Measurements from ENCODE around the gene MEGF6.
A peak's percentile ranks its signal among the peaks of the same experiment; 100 is the strongest.

Gene MEGF6

DNA sequence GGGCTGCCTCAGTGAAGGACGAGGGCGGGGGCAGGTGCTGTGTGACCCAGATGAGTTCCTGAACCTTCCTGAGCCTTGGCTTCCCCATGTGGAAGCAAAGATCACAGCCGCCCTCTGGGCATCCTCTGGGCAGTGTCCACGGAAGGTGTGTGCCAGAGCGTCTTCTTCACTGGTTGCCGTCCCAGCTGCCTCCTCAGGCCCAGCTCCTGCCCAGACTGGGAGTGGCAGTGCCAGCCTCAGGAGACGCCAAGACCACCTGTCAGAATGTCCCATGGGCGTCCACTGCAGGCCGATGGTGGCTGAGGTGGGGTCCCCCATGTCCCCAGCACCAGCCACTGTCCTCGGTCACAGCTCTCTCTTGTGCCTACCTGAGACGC, 146.7 kb downstream of the MEGF6 start:
- DNase-seq, result no peak

DNA sequence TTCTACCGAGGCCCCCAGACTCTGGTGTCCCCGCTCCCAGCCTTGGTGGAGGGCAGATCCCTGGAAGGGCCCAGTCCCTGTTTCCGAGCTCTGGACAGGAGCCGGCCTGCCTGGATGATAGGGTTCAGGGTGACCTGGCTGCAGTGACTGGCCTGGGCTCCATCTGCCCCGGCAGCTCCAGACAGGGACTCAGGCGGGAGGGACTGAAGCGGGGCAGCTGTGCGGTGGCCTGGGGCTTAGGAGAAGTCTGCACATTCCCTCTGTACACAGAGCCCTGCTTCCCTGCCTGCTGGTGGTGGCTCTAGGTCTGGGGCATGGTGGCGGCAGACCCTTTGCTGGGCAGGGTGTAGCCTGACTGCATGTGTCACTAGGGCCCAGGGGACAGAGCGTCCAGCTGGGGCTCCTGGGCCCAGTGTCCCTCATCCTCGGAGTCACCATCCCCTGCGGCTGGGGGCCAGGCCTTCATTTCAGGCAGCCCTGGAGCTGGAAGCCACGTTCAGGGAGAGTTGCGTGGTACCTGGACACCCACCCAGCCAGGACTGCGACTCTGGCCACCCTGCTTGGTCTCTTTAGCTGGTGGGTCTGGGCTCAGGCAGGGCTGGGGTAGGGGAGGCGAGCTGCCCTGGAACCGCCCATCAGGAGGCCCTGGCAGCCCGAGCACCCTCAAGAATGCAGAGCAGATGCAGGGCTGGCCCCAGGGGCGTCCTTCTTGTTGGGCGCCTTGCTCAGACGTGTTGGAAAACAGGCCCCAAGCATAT, 147.2 kb downstream of the MEGF6 start:
- DNase-seq, result no peak

DNA sequence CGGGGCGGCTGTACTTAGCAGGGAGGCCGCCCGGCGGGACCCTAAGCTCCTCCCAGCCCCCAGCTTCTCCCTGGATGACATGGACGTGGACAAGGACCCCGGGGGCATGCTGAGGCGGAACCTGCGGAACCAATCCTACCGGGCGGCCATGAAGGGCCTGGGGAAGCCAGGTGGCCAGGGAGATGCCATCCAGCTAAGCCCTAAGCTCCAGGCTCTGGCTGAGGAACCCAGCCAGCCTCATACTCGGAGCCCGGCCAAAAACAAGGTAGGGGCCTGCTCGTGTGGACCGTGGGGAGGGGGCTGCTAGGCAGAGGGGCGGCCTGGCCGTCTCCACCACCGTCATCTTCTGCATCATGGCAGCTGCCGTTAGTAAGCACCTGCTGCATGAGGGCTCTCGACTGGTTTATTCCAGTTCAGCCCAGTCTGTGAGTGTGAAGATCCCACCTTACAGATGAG, 147.9 kb downstream of the MEGF6 start:
- no peak for DNase-seq

DNA sequence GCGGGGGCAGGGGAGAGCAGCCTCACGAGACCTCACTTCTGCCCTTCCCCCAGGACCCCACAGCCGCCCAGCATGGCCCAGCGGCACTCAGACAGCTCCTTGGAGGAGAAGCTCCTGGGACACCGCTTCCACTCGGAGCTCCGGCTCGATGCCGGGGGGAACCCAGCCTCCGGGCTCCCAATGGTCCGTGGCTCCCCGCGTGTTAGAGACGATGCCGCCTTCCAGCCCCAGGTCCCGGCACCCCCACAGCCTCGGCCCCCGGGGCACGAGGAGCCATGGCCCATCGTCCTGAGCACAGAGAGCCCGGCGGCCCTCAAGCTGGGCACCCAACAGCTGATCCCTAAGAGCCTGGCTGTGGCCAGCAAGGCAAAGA, 148.3 kb downstream of the MEGF6 start:
- DNase-seq, result no peak

DNA sequence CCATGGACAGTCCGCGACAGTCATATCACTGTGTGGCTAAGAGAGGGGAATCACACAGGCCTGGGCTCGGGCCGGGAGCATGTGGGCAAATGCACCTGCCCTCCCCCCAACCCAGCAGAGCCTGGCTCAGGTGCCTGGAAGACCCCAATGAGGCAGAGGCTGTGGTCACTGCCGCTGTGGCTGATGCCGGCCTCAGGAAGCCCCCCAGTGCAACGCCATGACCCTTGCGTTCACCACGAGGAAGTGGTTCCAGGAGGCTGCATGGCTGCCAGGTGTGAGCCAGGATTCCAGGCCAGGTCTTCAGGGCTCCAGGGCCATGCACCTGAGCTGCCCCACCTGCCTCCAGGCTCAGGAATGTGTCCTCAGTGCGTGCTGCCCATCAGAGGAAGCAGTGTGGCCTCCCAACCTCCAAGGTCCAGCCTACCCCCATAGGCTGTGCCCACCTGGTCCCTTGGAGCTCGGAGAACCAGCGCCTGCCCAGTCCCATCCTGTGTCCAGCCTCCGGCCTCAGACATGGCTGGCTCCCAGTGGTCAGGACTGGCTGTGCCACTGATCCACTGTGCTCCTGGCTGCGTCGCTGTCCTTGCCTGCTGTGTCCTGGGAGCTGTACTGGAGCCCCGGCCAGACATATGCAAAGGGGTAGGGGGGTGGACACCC, 148.8 kb downstream of the MEGF6 start:
- no peak for DNase-seq

DNA sequence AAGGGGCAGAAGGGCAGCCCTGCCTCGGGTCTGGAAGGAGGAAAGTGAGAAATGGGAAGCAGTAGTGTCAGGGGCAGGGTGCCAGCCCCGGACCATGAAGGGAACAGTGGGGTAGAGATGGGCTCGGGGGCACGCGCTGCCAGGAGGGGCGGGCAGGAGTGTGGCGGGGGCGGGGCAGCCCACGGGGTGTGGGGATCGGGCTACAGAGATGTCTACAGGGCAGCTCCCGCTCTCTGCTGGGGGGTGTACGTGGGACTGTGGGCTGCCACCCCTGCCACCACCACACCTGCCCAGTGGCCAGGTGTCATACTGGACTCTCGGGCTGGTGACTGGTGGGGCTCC, 149.4 kb downstream of the MEGF6 start:
- DNase-seq, result no peak

DNA sequence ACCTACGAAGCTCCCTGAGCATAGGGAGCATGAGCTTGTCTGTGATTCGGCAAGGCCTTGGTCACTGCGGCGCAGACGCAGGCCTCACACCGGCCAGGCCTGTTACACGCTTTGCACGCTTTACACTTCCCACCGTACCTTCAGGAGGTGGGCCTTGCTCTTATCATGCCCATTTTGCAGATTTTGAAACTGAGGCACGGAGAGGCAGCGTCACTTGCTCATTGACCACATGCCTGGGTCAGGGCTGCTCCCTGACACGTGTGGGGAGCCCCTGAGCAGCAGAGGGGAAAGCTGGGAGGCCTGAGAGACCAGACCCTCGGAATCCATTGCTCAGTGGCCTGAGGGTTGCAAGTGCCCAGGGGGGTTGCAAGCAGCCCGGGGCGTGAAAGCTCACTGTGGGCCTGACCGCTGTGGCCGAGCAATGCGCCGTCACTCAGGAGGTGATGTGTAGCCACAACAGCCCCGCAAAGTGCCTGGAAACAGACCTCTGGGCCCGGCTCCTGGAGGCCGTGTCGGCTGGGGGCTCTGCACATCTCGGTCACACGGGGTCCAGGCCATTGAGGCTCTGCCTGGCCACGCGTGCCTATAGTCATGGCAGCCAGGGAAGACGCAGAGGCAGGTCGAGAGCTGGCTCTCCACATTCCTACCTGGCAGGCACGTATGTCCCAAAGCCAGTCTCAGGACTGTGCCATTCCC, 149.9 kb downstream of the MEGF6 start:
- no peak for DNase-seq

DNA sequence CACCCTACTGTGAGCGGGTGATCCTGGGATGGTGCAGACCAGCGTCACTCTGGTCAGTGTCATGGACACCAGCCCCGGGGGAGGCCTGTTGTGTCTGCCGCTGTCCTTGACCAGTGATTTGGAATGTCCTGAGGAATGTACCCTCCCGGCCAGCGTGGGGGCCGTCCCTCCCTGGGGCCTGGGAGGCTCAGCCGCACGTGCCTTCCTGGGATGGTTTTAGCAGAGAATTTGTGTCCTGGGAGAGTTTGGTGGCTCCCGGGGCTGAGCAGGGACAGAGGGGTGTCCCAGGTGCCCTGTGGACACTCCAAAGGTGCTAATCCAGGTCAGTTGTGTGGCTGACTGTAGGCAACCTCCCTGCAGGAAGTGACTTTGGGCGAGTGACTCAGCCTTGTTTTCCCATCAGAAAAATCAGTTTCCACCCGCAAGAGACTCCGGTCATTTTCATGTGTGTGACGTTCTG, 150.6 kb downstream of the MEGF6 start:
- DNase-seq, result no peak

DNA sequence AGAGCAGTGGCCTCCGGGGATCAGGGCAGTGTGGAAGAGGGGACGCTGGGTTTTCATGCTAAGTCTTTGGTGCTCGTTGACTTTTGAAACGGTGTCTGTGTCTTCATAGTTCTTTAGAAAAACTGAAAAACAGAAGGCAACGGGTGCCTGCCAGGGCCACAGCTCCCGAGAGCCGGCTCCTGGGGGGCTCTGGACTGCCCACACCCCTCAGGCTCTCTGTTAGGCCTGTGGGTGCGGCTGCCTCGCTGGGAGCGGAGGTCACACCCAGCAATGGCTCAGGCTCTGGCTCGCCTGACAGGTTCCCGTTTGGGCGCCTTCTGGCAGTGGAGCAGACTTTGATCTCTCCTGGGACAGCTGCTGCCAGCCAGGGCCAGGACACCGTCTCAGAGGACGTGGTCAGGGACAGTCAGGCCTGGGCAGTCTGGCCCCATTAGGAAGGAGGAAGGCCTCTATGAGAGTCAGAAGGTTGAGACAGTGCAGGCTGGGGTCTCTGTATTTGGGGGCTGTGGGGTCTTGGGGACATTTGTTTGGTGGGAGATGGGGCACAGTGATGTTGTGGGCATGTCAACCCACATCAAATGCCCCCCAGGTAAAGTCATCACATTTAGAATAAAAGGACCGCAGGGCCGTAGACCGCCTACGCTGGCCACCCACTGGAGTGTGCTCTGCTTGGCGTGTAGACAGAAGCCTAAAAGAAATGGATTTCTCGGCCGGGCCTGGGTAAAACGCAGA, 151.2 kb downstream of the MEGF6 start:
- no peak for DNase-seq

DNA sequence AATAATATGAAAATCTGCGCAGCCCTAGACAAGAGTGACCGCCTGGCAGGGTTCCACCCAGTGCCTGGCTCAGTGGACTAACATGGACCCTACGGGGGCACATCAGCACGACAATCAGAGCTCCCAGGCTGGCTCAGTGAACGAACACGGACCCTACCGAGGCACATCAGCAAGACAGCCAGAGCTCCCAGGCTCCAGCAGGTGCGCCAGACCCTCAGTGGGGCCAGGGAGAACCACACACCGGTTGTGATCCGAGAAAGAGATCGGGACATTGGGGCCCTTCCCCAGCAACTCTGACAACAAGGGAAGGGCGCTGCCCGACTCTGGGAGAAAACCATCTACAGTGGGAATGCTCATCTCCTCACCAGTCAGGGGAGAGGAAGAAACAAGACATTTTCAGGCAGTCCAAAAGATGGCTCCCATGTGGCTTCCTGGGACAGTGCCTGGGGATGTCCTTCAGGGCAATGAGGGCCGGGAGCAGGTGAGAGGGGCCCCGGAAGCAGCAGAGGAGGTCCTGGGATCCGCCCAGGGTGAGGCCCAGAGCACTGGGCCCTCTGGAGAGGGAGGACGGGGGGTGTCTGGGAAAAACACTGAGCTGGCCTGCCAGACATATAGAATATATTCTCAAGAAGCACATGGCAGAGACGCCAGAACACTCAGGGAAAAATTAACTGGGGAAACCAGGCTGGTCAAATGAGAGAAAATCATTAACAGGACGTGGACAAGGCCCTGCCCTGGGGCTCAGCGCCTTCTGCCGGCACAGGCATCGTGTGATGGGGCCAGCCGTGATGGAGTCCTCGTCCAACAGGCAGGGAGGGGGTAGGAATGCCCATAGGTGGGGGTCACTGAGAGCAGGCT, 152.0 kb downstream of the MEGF6 start:
- DNase-seq, result no peak

DNA sequence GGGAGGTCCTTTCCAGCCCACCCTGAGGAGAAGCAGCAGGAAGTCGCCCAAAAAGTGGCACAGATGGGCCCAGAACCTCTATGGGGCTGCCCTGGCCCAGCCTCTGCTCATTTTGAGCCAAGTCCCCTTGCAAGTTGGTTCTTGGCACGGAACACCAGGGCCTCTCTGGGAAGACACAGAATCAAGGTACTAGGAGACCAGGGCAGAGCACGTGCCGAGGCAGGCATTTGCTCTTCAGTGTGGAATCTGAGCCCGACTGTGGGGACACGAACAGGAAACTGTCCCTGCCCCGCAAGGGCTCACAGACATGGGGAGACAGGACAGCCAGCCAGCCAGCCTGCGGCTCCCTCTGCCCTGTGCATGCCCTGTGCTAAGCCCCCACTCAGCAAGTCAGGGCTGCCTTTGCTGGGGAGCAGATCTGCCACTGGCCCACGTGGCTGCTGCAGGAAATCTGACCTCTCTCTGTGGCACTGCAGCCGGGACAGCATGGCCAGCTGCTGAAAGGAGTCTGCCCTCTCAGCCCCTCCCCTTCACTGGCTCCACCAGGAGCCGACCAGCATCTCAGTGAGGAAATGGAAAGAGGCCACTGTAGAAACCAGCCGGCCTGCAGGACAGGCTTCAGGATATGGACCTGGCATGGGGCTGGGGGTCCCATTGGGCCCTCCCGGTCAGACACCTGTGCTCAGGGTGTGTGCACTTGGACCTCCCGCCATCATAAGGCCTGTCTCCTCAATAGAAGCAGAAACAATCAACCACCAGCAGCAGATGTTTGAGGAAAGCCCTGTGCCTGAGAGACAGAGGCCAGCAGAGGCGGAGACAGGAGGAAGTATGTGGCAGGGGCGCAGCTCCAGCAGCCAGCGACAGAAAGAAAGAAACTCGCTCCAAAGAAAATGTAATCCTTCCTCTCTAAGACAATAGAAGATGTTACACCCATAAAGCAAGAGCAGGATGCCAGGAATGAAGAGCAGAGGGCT, 153.1 kb downstream of the MEGF6 start:
- no peak for DNase-seq

DNA sequence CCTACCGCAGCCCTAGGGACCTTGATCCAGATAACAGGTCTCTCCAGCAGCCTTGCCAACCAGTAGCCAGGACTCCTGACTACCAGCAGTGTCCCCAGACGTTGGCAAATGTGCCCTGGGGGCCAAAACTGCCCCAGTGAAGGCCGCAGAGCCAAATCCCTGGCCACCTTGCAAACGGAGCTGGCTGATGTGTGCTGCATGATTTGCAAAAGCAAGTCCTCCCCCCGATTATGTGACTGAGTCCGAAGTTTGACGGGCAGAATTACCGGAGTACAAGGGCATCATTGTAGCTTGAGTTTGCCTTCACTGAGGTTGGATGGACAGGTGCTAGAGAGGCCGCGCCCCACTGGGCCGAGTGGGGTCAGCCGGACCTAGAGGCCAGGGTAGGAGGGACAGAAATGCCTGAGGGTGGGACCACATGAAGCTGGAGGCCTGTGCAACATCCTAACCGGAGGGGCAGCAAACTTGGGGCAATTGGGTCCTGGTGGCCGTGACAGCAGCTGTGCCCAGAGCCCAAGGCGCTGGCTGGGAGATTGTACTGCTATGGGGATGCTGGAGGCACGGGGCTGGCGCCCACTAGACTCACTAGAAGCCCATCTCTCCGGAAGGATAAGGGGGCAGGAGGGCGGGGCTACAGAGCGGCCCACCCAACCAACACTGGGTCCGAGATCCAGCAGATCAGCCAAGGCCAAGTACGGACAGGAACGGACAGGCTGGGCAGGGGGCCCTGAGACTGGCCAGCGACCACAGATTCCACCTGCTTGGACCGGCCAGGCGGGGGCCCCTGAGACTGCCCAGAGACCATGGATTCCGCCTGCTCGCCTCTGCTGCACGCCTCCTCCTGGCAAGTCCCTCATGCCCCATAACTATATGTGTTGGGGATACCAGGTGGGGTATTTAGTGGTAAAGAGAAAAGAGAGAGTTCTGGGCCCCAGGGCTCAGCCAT, 154.1 kb downstream of the MEGF6 start:
- no peak for DNase-seq

DNA sequence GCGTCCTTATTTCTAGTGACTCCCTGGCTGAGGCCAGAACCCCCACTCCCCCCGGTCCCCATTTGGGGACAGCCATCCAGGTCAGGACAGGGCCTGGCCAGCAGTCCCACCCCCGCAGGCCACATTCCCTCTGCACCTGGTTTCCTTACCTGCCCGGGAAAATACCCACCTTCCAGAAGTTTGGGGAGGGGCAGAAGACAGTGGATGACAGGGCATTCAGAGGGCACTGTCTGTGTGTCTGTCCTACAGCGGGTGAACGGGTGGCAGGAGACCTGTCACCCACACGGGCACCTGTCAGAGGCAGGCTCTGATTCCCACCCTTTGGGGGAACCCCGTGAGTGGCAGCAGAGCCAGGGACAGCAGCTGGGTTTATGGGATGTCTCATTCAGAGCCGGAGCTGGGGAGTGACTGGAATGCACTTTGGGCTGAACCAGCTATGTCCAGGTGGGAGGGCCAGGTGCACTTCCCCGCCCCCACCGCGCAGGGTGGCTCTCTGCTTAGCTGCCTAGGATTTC, 154.8 kb downstream of the MEGF6 start:
- no peak for DNase-seq

DNA sequence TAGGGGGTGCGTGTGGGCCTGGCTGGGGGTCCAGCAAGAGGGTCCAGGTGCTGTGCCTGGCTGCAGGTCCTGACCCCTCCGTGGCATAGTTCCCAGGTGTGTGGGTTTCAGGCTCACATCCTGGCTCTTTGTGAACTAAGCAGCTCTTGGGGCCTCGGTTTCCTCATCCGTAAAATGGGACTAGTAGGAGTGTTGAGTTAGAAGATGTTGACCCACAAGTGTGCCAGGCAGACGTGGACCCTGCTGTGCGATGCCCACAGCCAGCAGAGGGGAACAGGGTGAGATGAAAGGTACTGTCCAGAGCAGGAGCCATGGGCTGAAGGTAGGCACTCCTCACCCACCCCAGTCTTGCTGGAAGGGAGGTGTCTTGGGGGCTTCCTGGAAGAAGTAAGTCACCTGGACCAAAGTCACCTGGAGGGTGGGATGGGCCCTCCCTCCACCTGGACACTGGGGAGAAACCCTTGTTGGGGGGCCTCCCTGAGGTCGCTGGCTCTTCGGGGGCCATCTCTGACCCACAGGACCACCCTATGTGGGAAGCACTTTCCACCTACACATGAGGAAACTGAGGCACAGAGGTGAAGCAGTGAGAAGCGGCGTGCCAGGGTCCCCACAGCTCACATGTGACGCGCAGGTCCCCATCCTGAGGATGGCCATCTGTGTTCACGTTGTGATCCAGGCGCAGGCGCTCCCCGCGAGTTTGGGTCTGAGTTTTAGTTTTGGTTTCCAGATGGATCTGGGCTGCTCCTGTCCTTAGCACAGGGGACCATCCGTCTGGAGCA, 155.4 kb downstream of the MEGF6 start:
- DNase-seq, result no peak

DNA sequence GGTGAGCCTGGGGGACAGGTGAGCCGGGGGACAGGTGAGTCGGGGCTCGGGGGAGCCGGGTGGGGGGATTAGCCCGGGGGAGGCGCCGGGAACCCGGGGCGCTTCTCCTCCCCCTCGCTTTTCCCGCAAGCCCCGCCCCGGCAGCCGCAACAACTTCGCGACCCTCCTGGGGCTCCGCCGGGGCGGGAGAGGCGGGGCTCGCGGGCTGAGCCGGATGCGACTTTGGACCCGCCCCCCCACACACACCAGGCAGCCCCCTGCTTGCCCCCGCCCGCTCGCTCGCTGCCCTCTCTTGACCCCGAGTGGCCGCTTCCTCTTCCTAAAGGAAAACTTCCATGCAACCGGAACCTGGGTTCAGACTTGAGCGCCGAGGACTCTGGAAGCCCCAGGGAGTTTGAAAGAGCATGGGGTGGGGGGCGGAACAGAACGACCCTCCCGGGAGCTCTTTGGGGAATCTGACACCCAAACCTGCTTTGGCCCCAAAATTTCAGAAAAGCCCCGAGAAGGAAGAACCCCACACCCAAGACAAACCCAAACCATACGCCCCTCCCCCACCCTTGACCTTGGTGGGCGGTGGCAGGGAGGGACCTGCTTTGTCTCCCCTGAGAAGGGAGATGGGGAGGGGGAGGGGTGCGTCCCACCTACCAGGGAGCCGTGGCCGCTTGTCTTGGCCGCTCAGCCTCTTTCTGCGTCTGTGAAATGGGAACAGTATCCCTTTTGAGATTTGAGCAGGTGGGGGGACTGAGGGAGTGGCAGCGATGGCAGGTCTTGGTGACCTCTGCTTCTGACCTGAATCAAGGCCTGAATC, 156.3 kb downstream of the MEGF6 start:
- no peak for DNase-seq

DNA sequence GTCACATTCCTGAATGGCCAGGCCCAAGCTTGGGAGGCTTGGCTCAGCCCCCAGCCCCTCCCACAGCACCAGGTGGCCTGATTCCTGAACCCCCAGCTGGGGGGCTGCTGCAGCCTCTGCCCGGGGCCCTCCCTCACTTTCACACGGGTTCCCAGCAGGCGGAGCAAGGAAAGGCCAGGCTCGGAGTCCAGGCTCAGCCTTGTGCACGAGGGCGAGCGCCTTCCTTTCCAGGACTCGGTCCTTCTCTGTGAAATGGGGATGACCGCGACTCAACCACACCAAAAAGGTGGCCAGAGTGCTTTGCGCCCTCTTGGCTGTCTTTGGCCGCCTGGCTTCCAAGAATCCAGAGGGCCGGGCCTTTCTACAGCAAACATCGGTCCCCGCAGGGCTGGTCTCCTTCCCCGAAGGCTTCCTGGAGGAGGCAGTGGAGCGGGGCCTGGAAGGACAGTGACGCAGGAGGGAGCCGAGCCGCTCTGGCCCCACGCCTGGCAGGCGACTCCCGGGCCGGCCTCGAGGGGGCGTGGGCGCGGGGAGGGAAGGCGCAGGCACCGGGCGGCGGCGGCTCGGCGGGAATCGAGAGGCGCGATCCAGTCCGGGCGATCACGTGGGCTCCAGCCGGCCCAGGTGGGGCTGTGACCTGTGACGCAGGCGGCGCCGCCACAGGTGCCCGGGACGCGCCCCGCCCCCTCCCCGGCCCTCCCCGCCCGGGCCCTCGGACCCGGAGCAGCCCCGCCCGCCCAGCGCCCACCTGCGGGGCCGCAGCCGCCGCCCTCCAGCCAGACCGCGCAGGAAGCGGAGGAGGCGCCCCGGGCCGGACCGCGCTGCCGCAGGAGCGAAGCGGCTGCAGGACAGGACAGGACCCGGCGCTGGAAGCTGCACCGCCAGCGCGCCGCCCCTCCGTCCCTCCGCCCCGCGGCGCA, 157.2 kb downstream of the MEGF6 start, which contains the start of gene ARHGEF16:
Gene ARHGEF16, plus strand, starts transcription at position 775 of the 920 bp plus-strand sequence. CDS start 8,420 bp downstream, outside the sequence.
- DNase-seq, result peak in 1 of 2 donors; percentile 12

Data from bone marrow (tissue), 2 donors.